GM18519 (cell line): ENCODE measurements around the gene MBTPS1.
A peak's percentile ranks its signal among the peaks of the same experiment; 100 is the strongest.

ENCODE experiments used
- ATAC-seq: cut with Tn5 transposase; IDR thresholded peaks from one replicate; pipeline ENCODE4 v1.9.1; 2021; ENCODE audit warnings: mild to moderate bottlenecking, moderate library complexity; ENCODE audit not compliant: unreplicated experiment, low FRiP score

MBTPS1 gene

DNA sequence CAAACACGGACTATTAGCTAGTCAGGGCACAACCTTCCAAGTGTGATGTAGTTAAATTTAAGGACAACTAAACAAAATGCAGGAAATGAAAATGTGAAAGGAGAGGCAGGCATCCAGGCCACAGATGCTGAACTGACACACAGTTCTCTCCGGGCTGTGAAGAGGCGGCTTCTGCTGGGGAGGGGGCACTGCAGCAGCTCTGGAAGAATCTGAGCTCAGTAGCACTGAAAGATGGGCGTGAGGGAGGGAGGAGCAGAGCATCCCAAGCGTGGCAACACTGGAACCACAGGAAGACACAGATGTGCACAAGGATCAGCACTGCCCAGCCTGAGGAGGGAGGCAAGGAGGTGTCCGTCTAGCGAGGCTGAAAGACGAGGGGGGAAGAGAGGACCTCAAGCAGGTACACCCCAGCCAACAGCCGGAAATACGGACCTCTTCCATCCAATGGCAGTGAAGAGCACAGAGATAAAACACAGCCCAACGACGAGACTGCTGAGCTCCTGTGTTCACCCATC, 11.4 kb downstream of the MBTPS1 start:
- no peak for ATAC-seq

- no peak for ATAC-seq
These were observed 12.5 kb downstream of the MBTPS1 start for GRCh38 chr16:84104231-84104630.

GRCh38 chr16:84103678-84104077, 13.1 kb downstream of the MBTPS1 start:
- ATAC-seq = no peak

GRCh38 chr16:84098939-84099338, 17.8 kb downstream of the MBTPS1 start:
- ATAC-seq = no peak

DNA sequence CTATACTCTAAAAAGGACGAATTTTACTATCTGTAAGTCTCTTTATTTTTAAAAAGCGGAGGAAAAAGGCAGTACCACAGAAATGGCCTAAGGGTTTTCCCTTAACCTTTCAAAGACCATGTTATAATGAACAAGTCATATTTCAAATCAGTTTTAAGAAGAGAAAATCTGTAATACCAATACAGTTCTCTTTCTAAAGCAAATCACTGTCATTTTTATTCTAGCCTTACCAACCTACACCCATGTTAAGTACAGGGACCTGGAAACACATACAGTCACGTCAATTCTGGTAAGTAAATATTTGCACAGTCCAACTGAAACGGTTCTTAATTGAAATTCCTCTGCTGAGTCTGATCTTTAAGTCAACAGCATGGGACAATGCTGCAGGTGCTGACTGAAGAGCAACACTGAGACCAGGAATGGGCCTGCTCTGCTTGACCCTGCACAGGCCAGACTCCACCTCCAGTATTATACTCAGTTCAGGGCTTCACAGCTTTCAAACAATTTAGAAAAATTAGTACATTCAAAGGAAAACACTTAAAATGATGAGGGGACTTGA, 20.2 kb downstream of the MBTPS1 start:
- no peak for ATAC-seq

DNA sequence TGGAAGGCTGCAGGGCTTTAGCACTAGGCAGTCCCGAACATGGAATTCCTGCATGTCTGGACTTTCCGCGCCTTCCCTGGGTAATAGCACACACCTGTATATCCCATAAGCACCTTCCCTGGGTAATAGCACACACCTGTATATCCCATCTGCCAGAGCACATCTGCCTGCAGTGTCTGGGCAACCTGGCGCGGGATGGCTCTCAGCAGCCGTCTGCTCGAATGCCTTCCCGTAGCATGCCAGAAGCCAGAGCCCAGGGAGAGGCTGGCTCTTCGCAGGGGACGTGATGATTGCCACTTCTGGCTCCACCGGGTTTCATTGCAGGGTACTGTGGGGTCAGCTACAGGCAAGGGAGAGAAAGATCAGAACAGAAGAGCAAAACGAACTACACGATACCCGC, 21.3 kb downstream of the MBTPS1 start:
- no peak for ATAC-seq

DNA sequence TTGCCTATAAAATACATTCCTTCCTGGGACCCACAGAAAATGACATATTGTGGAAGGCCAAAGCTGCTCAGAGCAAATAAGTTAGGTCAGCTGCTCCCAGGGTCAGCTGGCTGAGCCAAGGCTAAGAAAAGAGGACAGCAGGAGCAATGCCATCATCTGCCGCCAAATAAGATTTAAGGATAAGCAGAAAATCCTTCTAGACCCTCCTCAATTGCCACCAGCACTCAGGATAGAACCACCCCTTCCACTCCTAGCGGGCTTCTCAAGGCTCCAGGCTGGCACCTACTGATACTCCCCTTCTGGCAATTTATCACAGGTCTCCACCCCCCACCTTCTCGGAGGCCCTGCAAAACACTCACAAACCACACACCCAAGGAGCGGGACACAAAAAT, 22.9 kb downstream of the MBTPS1 start:
- ATAC-seq = no peak

- ATAC-seq = no peak
These were observed 23.4 kb downstream of the MBTPS1 start for GRCh38 chr16:84093120-84093878.

- ATAC-seq = no peak
These were observed 25.3 kb downstream of the MBTPS1 start for GRCh38 chr16:84091460-84091859.

- no peak for ATAC-seq
These were observed 26.5 kb downstream of the MBTPS1 start for GRCh38 chr16:84090211-84090610.

DNA sequence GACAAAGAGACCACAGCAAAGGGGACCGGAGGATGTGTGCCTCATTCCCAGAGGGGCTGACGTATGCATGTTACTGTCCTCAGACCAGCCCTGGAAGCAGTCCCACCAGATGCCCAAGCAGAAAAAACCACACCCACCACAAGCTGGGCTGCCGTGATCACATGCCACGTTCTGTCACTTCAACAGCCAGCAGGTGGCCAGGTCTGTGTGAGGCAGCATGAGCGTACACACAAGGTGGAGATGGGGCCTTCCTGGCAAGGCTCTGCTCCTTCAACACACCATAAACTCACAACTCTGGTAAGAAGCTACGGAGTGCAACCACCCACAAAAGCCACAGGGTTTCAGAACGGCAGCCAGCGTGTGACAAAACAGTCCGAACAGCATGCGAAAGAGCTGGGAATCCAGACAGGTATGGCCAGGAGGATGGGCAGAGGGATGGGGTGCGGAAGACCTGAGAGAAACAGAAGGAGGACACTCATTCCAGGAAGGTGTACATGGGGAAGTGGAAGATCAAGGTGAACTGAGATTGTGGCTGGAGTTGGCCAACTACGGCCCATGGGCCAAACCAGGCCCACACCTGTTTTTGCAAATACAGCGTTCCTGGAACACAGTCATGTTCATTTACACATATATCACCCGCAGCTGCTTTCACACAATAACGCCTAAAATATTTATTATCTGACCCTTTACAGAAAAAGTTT, 27.9 kb downstream of the MBTPS1 start:
- ATAC-seq = peak; percentile 79

DNA sequence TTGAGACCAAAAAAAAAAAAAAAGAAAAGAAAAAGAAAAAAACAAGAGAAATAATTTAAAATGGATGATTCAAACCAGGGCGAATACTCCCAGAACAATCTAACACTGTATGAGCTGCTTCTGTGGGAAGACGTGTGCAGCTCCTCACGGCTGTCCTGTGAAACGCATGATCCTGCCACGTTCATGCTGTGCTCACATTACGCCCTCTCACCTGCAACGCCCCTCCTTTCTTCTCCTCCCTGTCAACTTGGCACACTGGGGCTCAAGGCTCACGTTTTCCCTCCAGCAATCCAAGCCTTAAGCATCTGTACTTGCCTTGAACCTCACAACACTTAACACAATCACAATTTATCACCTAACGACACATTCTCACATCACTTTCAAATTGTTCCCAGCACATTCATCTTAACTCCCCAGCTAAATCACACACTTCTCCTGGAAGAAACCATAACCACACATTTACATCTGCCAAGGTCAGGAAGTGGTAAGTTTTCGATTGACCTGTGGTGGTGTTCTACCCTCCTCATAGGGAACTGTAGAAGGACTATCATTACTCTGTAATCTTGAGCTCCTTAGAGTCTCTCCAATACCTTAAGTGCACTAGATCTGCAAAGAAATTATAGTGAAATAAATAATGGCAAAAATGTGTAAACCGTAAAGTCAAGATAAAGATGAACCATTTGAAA, 29.1 kb downstream of the MBTPS1 start:
- ATAC-seq = no peak

GRCh38 chr16:84087001-84087400, 29.7 kb downstream of the MBTPS1 start:
- ATAC-seq = no peak

DNA sequence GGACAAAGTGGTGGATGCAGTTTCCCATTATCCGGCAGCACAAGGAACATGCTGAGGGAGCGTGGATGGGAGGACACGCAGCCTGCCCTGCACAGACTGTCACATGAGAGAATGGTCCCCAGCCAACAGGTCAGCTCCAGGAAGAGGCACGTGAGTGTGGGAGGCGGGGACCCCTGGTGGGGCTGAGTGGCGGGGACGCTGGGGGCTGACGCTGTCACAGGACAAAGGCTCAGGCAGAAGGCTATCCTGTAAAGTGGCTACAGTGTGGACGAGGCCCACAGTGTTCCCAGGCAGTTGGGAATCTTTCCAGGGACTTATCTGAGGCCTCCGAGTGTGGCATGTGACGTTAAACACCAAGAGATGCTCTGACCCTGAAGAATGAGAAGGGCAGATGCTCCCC, 30.4 kb downstream of the MBTPS1 start:
- no peak for ATAC-seq

DNA sequence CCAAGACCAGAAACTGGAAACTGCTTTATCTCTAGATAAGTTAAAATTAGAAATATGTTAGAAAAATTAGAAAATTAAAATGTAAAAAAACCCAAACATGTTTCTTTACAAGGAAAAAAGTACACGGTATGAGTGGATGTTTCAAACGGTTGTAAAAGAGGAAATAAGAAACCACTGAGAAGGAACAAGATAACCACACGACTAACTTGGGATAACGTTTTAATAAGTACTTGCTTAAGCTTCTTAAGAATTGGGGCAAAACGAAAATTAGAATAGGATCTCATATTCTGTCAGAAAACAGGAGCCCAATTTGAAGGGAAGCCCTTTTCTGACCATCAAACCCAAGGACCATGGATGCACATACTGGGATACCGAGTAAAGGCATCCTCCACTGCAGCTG, 31.0 kb downstream of the MBTPS1 start:
- no peak for ATAC-seq

DNA sequence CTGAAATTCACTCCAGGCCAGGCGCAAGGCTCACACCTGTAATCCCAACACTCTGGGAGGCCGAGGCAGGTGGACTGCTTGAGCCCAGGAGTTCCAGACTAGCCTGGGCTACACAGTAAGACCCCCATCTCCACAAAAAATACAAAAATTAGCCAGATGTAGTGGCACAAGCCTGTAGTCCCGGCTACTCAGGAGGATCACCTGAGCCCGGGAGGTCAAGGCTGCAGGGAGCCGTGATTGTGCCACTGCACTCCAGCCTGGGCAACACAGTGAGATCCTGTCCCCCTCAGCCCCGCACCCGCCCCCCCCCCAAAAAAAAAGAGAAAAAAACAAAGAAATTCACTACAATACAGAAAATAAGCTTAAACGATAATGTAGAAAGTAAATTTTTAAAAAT, 31.5 kb downstream of the MBTPS1 start:
- ATAC-seq = no peak

- ATAC-seq = no peak
These were observed 32.0 kb downstream of the MBTPS1 start for GRCh38 chr16:84084570-84085270.

DNA sequence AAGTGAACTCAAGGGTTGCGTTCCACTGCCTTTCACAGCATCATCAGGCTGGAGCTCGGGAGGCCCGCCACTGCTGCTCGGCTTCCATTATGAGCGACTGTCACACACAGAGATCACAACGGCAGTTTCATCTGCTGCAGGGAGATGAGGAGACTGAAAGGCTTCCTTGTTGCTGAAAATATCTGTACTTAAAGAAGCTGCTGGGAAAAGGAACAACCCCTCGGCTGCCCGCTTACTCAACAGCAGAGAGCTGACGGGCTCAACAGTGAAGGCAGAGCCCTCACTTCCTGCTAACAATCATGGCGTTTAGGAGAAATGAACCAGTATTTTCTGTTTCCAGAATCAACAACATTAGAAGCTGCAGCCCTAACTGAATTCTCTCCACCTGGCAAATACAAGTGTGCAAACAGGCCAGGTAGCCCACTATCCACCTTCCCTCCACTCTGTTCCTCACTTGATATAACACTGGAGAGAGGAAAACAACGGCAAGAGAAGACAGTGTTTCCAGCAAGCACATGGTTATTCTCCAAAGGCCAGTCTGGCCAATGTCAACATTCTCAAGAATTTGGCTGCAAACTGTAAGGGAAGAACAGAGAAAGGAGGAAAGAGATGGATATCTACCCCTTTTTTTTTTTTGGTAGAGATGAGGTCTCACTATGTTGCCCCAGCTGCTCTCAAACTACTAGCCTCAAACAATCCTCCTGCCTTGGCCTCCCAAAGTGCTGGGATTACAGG, 33.7 kb downstream of the MBTPS1 start:
- no peak for ATAC-seq

DNA sequence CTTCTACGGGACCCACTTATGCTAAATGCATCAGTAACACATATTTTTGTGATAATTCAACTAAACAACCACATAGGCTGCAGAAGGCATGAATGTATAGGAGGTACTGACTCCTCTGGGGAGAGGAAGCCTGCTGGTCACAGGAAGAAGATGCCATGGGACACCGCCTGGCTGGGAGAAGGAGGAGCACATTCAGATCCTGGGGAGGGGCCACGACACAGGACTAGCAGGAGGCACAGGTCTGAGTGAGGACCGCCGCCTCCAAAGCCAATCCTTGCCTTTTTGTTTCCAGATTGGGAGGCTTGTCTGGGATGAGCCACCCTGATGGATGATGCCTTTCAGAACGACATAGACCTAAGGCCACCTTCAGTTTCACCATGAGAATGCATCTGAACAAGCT, 34.6 kb downstream of the MBTPS1 start:
- no peak for ATAC-seq

- ATAC-seq = no peak
These were observed 35.2 kb downstream of the MBTPS1 start for GRCh38 chr16:84081446-84081989.
